ENCODE measurements around the gene SLC17A5. TPM values are rescaled to one million over a fixed set of nuclear protein-coding genes. Genes with fewer than 3 reads are reported as not detected.
"Not testable (repeated sequence)": the region's sequence is repeated elsewhere in the genome, so short reads cannot be mapped to it uniquely, and the experiment has no call there.

Gene SLC17A5
- total RNA-seq, 2 experiments from 2014 or later = 5.3 to 6.2 TPM

DNA sequence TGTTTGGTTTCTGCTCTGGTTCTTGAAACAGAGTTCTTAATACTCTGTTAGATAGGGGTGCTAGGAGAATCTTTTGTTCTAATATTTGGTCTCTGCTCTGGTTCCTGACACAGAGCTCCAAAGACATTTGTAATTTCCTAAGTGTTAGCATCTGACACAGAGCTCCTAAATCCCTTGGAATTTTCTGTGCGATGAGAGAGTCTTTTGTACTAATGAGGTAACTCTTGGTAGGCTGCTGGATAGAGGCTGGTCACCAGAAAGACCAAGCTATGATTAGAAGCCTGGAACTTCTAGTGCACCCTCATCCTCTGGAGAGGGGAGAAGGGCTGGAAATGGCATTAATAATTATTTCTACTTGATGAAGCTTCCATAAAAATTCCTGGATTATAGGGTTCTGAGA, 34.6 kb upstream of the SLC17A5 start:
- H3K27me3 Mint-ChIP-seq = peaks cover 36% of the 10 kb centered on the region
- no peak overlapping the region for H3K4me3 Mint-ChIP-seq
- ChIA-PET POLR2A (no interaction called here), CTCF (interaction anchor here (0.8 kb wide), 1 partner anchor 45 kb away, joined by 3 read pairs; no protein-coding TSS in a partner anchor)
- H3K9me3 ChIP-seq (ENCODE audit: control insufficient read depth in 1 of 2, insufficient read depth in 1 of 2, low read length in 2 of 2) = no peaks in the 10 kb centered on the region
- TF ChIP-seq, protein P1, sequence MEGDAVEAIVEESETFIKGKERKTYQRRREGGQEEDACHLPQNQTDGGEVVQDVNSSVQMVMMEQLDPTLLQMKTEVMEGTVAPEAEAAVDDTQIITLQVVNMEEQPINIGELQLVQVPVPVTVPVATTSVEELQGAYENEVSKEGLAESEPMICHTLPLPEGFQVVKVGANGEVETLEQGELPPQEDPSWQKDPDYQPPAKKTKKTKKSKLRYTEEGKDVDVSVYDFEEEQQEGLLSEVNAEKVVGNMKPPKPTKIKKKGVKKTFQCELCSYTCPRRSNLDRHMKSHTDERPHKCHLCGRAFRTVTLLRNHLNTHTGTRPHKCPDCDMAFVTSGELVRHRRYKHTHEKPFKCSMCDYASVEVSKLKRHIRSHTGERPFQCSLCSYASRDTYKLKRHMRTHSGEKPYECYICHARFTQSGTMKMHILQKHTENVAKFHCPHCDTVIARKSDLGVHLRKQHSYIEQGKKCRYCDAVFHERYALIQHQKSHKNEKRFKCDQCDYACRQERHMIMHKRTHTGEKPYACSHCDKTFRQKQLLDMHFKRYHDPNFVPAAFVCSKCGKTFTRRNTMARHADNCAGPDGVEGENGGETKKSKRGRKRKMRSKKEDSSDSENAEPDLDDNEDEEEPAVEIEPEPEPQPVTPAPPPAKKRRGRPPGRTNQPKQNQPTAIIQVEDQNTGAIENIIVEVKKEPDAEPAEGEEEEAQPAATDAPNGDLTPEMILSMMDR (IDR thresholded peaks at IDR 0.05) = no peak
- no peaks in the 10 kb centered on the region for H3K36me3 ChIP-seq (ENCODE audit: insufficient read depth, low read length)
- no peak for DNase-seq
- no peak overlapping the region for H3K27ac Mint-ChIP-seq
- H3K4me1 ChIP-seq (ENCODE audit: insufficient read depth, low read length) = no peaks in the 10 kb centered on the region
- no peak overlapping the region for H3K27ac ChIP-seq (ENCODE audit: low read depth in 1 of 2, low read length in 2 of 2)
- H3K4me1 Mint-ChIP-seq (ENCODE audit: low read depth) = no peaks in the 10 kb centered on the region
- H3K4me3 ChIP-seq (ENCODE audit: low read length) = no peak overlapping the region
- H3K9me3 Mint-ChIP-seq = no peaks in the 10 kb centered on the region
- peaks cover 3 to 5% of the 10 kb centered on the region in 2 experiments for H3K27me3 ChIP-seq (ENCODE audit: control insufficient read depth in 1 of 2, insufficient read depth in 2 of 2, low read length in 2 of 2)
- intact Hi-C loops (cut with DNase I, micrococcal nuclease) = no loop called here
- no peak for ATAC-seq (ENCODE audit: poor library complexity)
- H3K36me3 Mint-ChIP-seq (ENCODE audit: low read depth) = no peaks in the 10 kb centered on the region

DNA sequence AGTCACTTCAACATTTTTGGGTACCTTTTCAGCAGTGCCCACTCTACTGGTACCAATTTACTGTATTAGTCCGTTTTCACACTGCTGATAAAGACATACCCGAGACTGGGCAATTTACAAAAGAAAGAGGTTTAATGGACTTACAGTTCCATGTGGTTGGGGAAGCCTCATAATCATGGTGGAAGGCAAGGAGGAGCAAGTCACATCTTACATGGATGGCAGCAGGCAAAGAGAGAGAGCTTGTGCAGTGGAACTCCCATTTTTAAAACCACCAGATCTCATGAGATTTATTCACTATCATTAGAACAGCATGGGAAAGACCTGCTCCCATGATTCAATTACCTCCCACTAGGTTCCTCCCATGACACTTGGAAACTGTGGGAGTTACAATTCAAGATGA, 29.8 kb upstream of the SLC17A5 start:
- DNase-seq; H3K9me3 ChIP-seq (ENCODE audit: control insufficient read depth in 1 of 2, insufficient read depth in 1 of 2, low read length in 2 of 2); H3K36me3 ChIP-seq (ENCODE audit: insufficient read depth, low read length); H3K9me3 Mint-ChIP-seq; intact Hi-C loops (cut with DNase I, micrococcal nuclease); H3K27ac ChIP-seq (ENCODE audit: low read depth in 1 of 2, low read length in 2 of 2); ATAC-seq (ENCODE audit: poor library complexity); H3K4me3 Mint-ChIP-seq; H3K4me3 ChIP-seq (ENCODE audit: low read length); POLR2A ChIA-PET; H3K4me1 ChIP-seq (ENCODE audit: insufficient read depth, low read length); H3K27ac Mint-ChIP-seq; H3K36me3 Mint-ChIP-seq (ENCODE audit: low read depth); H3K4me1 Mint-ChIP-seq (ENCODE audit: low read depth); H3K27me3 ChIP-seq (ENCODE audit: control insufficient read depth in 1 of 2, insufficient read depth in 2 of 2, low read length in 2 of 2): not testable (repeated sequence)
- CTCF ChIA-PET = interaction anchor here (1.3 kb wide), 1 partner anchor 49 kb away, joined by 3 read pairs; no protein-coding TSS in a partner anchor
- peaks cover 22% of the 10 kb centered on the region for H3K27me3 Mint-ChIP-seq

DNA sequence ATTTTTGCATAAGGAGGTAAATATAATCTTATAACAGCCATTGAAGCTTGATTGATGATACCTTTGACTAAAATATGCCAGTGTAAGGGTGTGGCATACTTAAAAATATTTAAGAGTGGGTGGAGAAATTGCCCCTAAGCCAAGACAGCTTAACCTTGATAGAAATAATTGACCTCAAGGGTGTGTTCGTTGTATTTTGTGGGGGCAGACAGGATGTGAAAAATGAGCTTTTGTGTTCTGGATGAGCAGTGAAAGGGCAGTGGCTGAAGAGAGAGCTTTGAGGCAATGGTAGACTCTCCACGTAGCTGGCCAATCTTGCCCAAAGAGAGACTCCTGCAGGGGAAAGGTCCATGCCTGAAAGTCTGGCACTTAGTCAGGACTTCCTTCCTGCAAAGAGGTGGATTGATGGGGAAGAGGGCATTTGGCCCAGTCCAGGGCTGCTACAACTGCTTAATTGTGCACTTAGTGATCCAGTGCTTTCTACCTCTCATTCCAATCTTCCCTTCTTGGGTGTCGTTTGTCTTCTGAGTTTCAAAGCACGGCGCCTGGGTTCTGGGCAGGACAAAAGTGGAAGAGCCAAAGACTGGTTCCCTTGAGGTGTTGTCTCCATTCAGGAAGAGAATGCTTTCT, 26.6 kb upstream of the SLC17A5 start:
- peaks cover 8% of the 10 kb centered on the region for H3K27me3 Mint-ChIP-seq

DNA sequence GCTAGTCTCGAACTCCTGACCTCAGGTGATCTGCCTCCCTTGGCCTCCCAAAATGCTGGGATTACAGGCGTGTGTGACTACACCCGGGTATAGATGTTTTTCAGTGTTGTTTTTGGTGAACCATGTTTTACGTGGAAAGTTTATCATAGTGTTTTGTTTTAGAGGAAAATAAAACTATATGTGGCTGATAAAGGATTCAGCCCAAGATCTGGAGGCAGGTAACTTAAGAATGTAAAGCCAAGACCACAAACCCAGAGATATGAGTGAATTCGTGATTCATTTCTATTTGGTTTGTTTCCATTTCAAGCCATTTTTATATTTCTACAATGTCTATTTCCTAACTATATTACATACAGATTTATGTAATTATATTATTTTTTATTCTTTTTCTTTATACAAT, 26.1 kb upstream of the SLC17A5 start:
- H3K4me3 Mint-ChIP-seq; H3K27ac ChIP-seq (ENCODE audit: low read depth in 1 of 2, low read length in 2 of 2); H3K4me3 ChIP-seq (ENCODE audit: low read length); intact Hi-C loops (cut with DNase I, micrococcal nuclease); H3K36me3 Mint-ChIP-seq (ENCODE audit: low read depth); H3K27ac Mint-ChIP-seq; H3K27me3 ChIP-seq (ENCODE audit: control insufficient read depth in 1 of 2, insufficient read depth in 2 of 2, low read length in 2 of 2); H3K27me3 Mint-ChIP-seq; H3K36me3 ChIP-seq (ENCODE audit: insufficient read depth, low read length); H3K4me1 Mint-ChIP-seq (ENCODE audit: low read depth); H3K9me3 ChIP-seq (ENCODE audit: control insufficient read depth in 1 of 2, insufficient read depth in 1 of 2, low read length in 2 of 2); DNase-seq; CTCF ChIA-PET; ATAC-seq (ENCODE audit: poor library complexity); H3K4me1 ChIP-seq (ENCODE audit: insufficient read depth, low read length); H3K9me3 Mint-ChIP-seq: not testable (repeated sequence)
- POLR2A ChIA-PET = interaction anchor here (0.6 kb wide), 1 partner anchor 330 kb away, joined by 4 read pairs; no protein-coding TSS in a partner anchor

More for the DNA sequence above, 26.6 kb upstream of the SLC17A5 start:
- no peaks in the 10 kb centered on the region for H3K36me3 Mint-ChIP-seq (ENCODE audit: low read depth)
- no peaks in the 10 kb centered on the region for H3K36me3 ChIP-seq (ENCODE audit: insufficient read depth, low read length)
- ChIA-PET POLR2A (no interaction called here), CTCF (no interaction called here)
- H3K9me3 ChIP-seq (ENCODE audit: control insufficient read depth in 1 of 2, insufficient read depth in 1 of 2, low read length in 2 of 2) = peaks cover 0 to 7% of the 10 kb centered on the region in 2 experiments
- ATAC-seq (ENCODE audit: poor library complexity) = no peak
- intact Hi-C loops (cut with DNase I, micrococcal nuclease) = no loop called here
- H3K4me1 Mint-ChIP-seq (ENCODE audit: low read depth) = peaks cover 3% of the 10 kb centered on the region
- no peak overlapping the region for H3K27ac ChIP-seq (ENCODE audit: low read depth in 1 of 2, low read length in 2 of 2)
- H3K4me3 ChIP-seq (ENCODE audit: low read length) = no peak overlapping the region
- TF ChIP-seq, protein P1 (IDR thresholded peaks at IDR 0.05) = no peak
- no peak overlapping the region for H3K4me3 Mint-ChIP-seq
- H3K27ac Mint-ChIP-seq = no peak overlapping the region
- H3K4me1 ChIP-seq (ENCODE audit: insufficient read depth, low read length) = no peaks in the 10 kb centered on the region
- no peaks in the 10 kb centered on the region for H3K9me3 Mint-ChIP-seq
- no peak for DNase-seq
- H3K27me3 ChIP-seq (ENCODE audit: control insufficient read depth in 1 of 2, insufficient read depth in 2 of 2, low read length in 2 of 2) = peaks cover 0 to 2% of the 10 kb centered on the region in 2 experiments

All from CD4-positive, alpha-beta T cell (primary cell).